DOHH2 (cell line): ENCODE measurements around the gene NLRP13.

Source experiments
- EZH2phosphoT487 ChIP-seq: fragments of 200-600 bp; sonication (generic); IDR thresholded peaks from 2 replicates; pipeline ENCODE4 v1.6.1; 2017; ENCODE audit warnings: borderline replicate concordance, mild to moderate bottlenecking, antibody characterized with exemption, low read length, moderate library complexity, mixed read lengths
- TF ChIP-seq, protein P1 (sequence below): fragments of 200-600 bp; sonication (generic); IDR thresholded peaks from one replicate; pipeline ENCODE4 v1.5.1; 2014; ENCODE audit warnings: antibody characterized with exemption, mild to moderate bottlenecking, low read depth, low read length; ENCODE audit not compliant: poor library complexity, severe bottlenecking

DNA sequence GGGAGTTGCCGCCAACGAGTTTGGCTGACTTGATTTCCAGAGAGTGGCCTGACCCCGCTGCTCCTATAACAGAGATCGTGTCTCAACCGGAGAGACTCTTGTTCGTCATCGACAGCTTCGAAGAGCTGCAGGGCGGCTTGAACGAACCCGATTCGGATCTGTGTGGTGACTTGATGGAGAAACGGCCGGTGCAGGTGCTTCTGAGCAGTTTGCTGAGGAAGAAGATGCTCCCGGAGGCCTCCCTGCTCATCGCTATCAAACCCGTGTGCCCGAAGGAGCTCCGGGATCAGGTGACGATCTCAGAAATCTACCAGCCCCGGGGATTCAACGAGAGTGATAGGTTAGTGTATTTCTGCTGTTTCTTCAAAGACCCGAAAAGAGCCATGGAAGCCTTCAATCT lies 74.2 kb downstream of the NLRP13 start:
- TF ChIP-seq EZH2phosphoT487, result no peak
- TF ChIP-seq, protein P1, sequence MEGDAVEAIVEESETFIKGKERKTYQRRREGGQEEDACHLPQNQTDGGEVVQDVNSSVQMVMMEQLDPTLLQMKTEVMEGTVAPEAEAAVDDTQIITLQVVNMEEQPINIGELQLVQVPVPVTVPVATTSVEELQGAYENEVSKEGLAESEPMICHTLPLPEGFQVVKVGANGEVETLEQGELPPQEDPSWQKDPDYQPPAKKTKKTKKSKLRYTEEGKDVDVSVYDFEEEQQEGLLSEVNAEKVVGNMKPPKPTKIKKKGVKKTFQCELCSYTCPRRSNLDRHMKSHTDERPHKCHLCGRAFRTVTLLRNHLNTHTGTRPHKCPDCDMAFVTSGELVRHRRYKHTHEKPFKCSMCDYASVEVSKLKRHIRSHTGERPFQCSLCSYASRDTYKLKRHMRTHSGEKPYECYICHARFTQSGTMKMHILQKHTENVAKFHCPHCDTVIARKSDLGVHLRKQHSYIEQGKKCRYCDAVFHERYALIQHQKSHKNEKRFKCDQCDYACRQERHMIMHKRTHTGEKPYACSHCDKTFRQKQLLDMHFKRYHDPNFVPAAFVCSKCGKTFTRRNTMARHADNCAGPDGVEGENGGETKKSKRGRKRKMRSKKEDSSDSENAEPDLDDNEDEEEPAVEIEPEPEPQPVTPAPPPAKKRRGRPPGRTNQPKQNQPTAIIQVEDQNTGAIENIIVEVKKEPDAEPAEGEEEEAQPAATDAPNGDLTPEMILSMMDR, result no peak
